Measurements from ENCODE around the gene HSPB1. TPM values are rescaled to one million over a fixed set of nuclear protein-coding genes. Genes with fewer than 3 reads are reported as not detected.

HSPB1 gene
- total and polyA plus RNA-seq, 2 donors = 67.7 to 1,040 TPM

Other genes starting within 250 kb of the HSPB1 start
- gene SRRM3, start 100.8 kb upstream of the HSPB1 start, total RNA-seq = 0.05 TPM
- gene SRRM3, start 100.8 kb upstream of the HSPB1 start, polyA plus RNA-seq = 1.4 TPM
- gene YWHAG, start 56.3 kb downstream of the HSPB1 start, total RNA-seq = 16.0 TPM
- gene YWHAG, start 56.3 kb downstream of the HSPB1 start, polyA plus RNA-seq = 47.1 TPM
- 0.71 TPM for gene SSC4D, start 107.0 kb downstream of the HSPB1 start, total RNA-seq
- gene SSC4D, start 107.0 kb downstream of the HSPB1 start, polyA plus RNA-seq = 0.96 TPM
- 1.6 TPM for gene ZP3, start 122.3 kb downstream of the HSPB1 start, total RNA-seq
- gene ZP3, start 122.3 kb downstream of the HSPB1 start, polyA plus RNA-seq = 2.3 TPM
- gene DTX2, start 159.0 kb downstream of the HSPB1 start, total RNA-seq = 7.9 TPM
- 50.3 TPM for gene DTX2, start 159.0 kb downstream of the HSPB1 start, polyA plus RNA-seq
- gene UPK3B, start 207.9 kb downstream of the HSPB1 start, total RNA-seq = 0.33 TPM
- 2.1 TPM for gene UPK3B, start 207.9 kb downstream of the HSPB1 start, polyA plus RNA-seq
- gene SPDYE16, start 240.6 kb downstream of the HSPB1 start, total RNA-seq = 0.14 TPM
- 0.27 TPM for gene SPDYE16, start 240.6 kb downstream of the HSPB1 start, polyA plus RNA-seq